K562 (cell line): ENCODE data around the gene ZFP30. TPM values are rescaled to one million over a fixed set of nuclear protein-coding genes. Genes with fewer than 3 reads are reported as not detected.
A peak's percentile ranks its signal among the peaks of the same experiment; 100 is the strongest.

Experiments used
- BRF1 ChIP-seq: IDR thresholded peaks from 3 replicates; pipeline ENCODE4 v1.6.1; 2011; ENCODE audit warnings: borderline replicate concordance, mild to moderate bottlenecking; ENCODE audit not compliant: insufficient read length; ENCODE audit errors: extremely low read depth
- CHD1 ChIP-seq: fragments of 200-600 bp; sonication (generic); IDR thresholded peaks from one replicate; pipeline ENCODE4 v1.6.1; 2012; ENCODE audit warnings: mild to moderate bottlenecking, moderate library complexity, low read length, inconsistent platforms
- CTBP1 ChIP-seq: fragments of 450-650 bp; IDR thresholded peaks from 2 replicates; pipeline ENCODE4 v1.6.1; 2016; ENCODE audit warnings: borderline replicate concordance
- FOXO4 ChIP-seq: fragments of 450-650 bp; formaldehyde crosslinking; IDR thresholded peaks from 2 replicates; pipeline ENCODE4 v1.4.0; 2020; ENCODE audit warnings: mild to moderate bottlenecking, moderate library complexity
- HEY1 ChIP-seq: fragments of 250-450 bp; sonication (Bioruptor Pico); IDR thresholded peaks from 2 replicates; pipeline ENCODE4 v1.5.0; 2020; ENCODE audit warnings: mild to moderate bottlenecking, moderate library complexity, borderline replicate concordance
- JUNB ChIP-seq: fragments of 450-650 bp; formaldehyde crosslinking; conservative IDR thresholded peaks from 2 replicates; pipeline ENCODE4 v1.4.0; 2020; ENCODE audit warnings: mild to moderate bottlenecking
- MECOM ChIP-seq: fragments of 250-450 bp; sonication (Bioruptor Pico); IDR thresholded peaks from 2 replicates; pipeline ENCODE4 v1.8.0; 2022; ENCODE audit warnings: inconsistent platforms
- NFXL1 ChIP-seq: fragments of 450-650 bp; formaldehyde crosslinking; IDR thresholded peaks from 2 replicates; pipeline ENCODE4 v1.4.0; 2021; ENCODE audit warnings: mild to moderate bottlenecking
- POLR2H ChIP-seq: IDR thresholded peaks from 2 replicates; pipeline ENCODE4 v1.6.1; 2016; ENCODE audit warnings: missing genetic modification characterization, low read depth, mild to moderate bottlenecking, control low read depth, missing compliant biosample characterization, moderate library complexity
- SLC30A9 ChIP-seq: fragments of 250-450 bp; sonication (Bioruptor Pico); IDR thresholded peaks from 2 replicates; pipeline ENCODE4 v1.8.0; 2022; ENCODE audit warnings: mild to moderate bottlenecking, moderate library complexity
- SMARCB1 ChIP-seq: IDR thresholded peaks from 2 replicates; pipeline ENCODE4 v1.6.1; 2011; ENCODE audit warnings: improper control_type of control experiment, low read depth; ENCODE audit not compliant: insufficient read length
- SREBF1 ChIP-seq: fragments of 150-350 bp; IDR thresholded peaks from 2 replicates; pipeline ENCODE4 v1.6.1; 2014; ENCODE audit warnings: antibody characterized with exemption, low read depth, low read length, borderline replicate concordance
- TARDBP ChIP-seq: fragments of 450-650 bp; IDR thresholded peaks from 2 replicates; pipeline ENCODE4 v1.6.1; 2016
- ZC3H4 ChIP-seq: sonication (generic); formaldehyde crosslinking; IDR thresholded peaks from 2 replicates; pipeline ENCODE4 v1.9.0; 2021; ENCODE audit warnings: missing genetic modification reagents, borderline replicate concordance
- ZNF586 ChIP-seq: fragments of 450-650 bp; formaldehyde crosslinking; conservative IDR thresholded peaks from 2 replicates; pipeline ENCODE4 v1.4.0; 2020; ENCODE audit warnings: mild to moderate bottlenecking, moderate library complexity
- ZNF589 ChIP-seq: fragments of 200-800 bp; sonication (Bioruptor generic); IDR thresholded peaks from 2 replicates; pipeline ENCODE4 v1.6.1; 2016; ENCODE audit warnings: low read depth, missing genetic modification characterization, missing compliant biosample characterization
- ZNF668 ChIP-seq: fragments of 250-450 bp; sonication (Bioruptor Pico); IDR thresholded peaks from 2 replicates; pipeline ENCODE4 v1.8.0; 2022; ENCODE audit warnings: mild to moderate bottlenecking, inconsistent platforms
- polyA plus RNA-seq, 8 experiments: library from polyadenylated mRNA; depleted of rRNA in 4 of 8; stranded (reverse) in 5 of 8; unstranded in 3 of 8; fragments of >200 nt; fragmentation: Nextera tagmentation in 2 of 8; fragmentation: Illumina TruSeq in 1 of 8; extraction: Ambion mirVana in 2 of 8; extraction: Trizol in 1 of 8; gene quantifications; 2 replicates each; pipeline versions ENCODE4 v1.2.1 to v1.2.3, GENCODE V29; 2011 to 2014; ENCODE audit warnings: inconsistent platforms in 1 of 8, missing spikeins in 1 of 8
- total RNA-seq, 7 experiments: library from RNA; depleted of rRNA in 6 of 7; stranded (reverse); fragments of >200 nt in 6 of 7; fragmentation: Illumina TruSeq in 2 of 7; extraction: Trizol in 2 of 7; gene quantifications; 2 replicates each; pipeline versions ENCODE4 v1.2.1 to v1.2.3, GENCODE V29; 2011 to 2021; ENCODE audit warnings: low replicate concordance in 1 of 7
- TF ChIP-seq, protein P1 (sequence below), 2 experiments: fragments of 450-650 bp; IDR thresholded peaks; 2 replicates each; pipeline ENCODE4 v1.6.1; 2018; ENCODE audit warnings: mild to moderate bottlenecking in 2 of 2, low read depth in 1 of 2; ENCODE audit not compliant: partially characterized antibody in 2 of 2
- TF ChIP-seq, protein P2 (sequence below), 2 experiments: fragments of 450-650 bp; IDR thresholded peaks; 2 replicates each; pipeline ENCODE4 v1.6.1; 2016
- TF ChIP-seq, protein P3 (sequence below): fragments of 250-450 bp; sonication (Bioruptor Pico); IDR thresholded peaks from 2 replicates; pipeline ENCODE4 v1.8.0; 2021; ENCODE audit warnings: borderline replicate concordance, mild to moderate bottlenecking, moderate library complexity; ENCODE audit not compliant: poor library complexity, severe bottlenecking
- TF ChIP-seq, protein P4 (sequence below): sonication (generic); formaldehyde crosslinking; IDR thresholded peaks from 2 replicates; pipeline ENCODE4 v1.9.0; 2022; ENCODE audit warnings: mild to moderate bottlenecking, missing genetic modification reagents

ZFP30 gene
- total and polyA plus RNA-seq, 9 of the 15 experiments (the other 6 are each of a cell fraction or from before 2014, with no cell fraction given): 1.1 to 11.3 (median 4.9) TPM

GRCh38 chr19:37654629-37655300 lies 500 bp downstream of the ZFP30 start (continued):
- TF ChIP-seq, protein P1, sequence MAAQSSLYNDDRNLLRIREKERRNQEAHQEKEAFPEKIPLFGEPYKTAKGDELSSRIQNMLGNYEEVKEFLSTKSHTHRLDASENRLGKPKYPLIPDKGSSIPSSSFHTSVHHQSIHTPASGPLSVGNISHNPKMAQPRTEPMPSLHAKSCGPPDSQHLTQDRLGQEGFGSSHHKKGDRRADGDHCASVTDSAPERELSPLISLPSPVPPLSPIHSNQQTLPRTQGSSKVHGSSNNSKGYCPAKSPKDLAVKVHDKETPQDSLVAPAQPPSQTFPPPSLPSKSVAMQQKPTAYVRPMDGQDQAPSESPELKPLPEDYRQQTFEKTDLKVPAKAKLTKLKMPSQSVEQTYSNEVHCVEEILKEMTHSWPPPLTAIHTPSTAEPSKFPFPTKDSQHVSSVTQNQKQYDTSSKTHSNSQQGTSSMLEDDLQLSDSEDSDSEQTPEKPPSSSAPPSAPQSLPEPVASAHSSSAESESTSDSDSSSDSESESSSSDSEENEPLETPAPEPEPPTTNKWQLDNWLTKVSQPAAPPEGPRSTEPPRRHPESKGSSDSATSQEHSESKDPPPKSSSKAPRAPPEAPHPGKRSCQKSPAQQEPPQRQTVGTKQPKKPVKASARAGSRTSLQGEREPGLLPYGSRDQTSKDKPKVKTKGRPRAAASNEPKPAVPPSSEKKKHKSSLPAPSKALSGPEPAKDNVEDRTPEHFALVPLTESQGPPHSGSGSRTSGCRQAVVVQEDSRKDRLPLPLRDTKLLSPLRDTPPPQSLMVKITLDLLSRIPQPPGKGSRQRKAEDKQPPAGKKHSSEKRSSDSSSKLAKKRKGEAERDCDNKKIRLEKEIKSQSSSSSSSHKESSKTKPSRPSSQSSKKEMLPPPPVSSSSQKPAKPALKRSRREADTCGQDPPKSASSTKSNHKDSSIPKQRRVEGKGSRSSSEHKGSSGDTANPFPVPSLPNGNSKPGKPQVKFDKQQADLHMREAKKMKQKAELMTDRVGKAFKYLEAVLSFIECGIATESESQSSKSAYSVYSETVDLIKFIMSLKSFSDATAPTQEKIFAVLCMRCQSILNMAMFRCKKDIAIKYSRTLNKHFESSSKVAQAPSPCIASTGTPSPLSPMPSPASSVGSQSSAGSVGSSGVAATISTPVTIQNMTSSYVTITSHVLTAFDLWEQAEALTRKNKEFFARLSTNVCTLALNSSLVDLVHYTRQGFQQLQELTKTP (IDR thresholded peaks at IDR 0.05; ENCODE audit: low read depth in 1 of 2, partially characterized antibody in 2 of 2): no peak
- TF ChIP-seq SLC30A9 (CRISPR knock-in tag) (no peak), ZNF586 (CRISPR knock-in tag) (no peak), HEY1 (no peak), ZC3H4 (CRISPR knock-in tag) (no peak), JUNB (CRISPR knock-in tag) (no peak), BRF1 (no peak), NFXL1 (CRISPR knock-in tag) (no peak), POLR2H (tag) (no peak), ZNF668 (CRISPR knock-in tag) (no peak), SREBF1 (no peak), CTBP1 (peak; percentile 78), FOXO4 (CRISPR knock-in tag) (no peak), MECOM (no peak), TARDBP (no peak), CHD1 (peak; percentile 78), ZNF589 (CRISPR knock-in tag) (no peak), SMARCB1 (no peak)
- TF ChIP-seq, protein P2, sequence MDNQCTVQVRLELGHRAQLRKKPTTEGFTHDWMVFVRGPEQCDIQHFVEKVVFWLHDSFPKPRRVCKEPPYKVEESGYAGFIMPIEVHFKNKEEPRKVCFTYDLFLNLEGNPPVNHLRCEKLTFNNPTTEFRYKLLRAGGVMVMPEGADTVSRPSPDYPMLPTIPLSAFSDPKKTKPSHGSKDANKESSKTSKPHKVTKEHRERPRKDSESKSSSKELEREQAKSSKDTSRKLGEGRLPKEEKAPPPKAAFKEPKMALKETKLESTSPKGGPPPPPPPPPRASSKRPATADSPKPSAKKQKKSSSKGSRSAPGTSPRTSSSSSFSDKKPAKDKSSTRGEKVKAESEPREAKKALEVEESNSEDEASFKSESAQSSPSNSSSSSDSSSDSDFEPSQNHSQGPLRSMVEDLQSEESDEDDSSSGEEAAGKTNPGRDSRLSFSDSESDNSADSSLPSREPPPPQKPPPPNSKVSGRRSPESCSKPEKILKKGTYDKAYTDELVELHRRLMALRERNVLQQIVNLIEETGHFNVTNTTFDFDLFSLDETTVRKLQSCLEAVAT (IDR thresholded peaks at IDR 0.05): no peak
- TF ChIP-seq, protein P3, sequence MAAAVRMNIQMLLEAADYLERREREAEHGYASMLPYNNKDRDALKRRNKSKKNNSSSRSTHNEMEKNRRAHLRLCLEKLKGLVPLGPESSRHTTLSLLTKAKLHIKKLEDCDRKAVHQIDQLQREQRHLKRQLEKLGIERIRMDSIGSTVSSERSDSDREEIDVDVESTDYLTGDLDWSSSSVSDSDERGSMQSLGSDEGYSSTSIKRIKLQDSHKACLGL (CRISPR knock-in tag): no peak
- TF ChIP-seq, protein P4, sequence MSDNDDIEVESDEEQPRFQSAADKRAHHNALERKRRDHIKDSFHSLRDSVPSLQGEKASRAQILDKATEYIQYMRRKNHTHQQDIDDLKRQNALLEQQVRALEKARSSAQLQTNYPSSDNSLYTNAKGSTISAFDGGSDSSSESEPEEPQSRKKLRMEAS: no peak
